ENCODE measurements around the gene MAJIN.

MAJIN gene

DNA sequence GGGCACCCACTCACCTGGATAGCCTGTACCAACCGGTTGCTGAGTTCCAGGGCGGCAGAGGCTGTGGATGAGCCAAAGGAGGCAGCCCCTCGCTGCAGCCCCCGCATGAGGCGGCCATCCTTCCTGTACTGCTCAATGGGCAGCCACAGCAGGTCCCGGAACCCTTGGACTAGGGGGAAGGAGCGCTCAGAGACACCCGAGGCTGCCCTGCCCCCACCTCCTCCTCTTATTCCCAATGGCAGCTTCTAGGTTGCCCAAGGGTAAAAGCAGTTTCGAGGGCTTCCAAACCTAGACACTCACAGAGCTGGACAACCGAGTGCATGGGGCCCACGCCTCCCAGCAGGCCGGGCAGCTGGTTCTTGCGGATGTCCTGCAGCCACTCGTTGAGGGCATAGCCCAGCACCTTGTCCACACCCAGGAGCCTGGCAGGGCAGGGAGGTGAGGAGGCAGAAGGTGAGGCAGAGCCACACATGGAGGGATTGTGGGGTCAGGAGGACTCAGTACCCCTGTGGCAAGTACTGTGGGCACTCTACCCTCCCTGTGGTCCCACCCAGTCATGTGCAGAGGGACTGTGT is 75.4 kb downstream of the MAJIN start:
- FAIRE-seq (no peak), DNase-seq (ENCODE audit: extremely low spot score, insufficient read length, low read depth) (no peak)

- DNase-seq (ENCODE audit: extremely low spot score, insufficient read length, low read depth) (no peak), FAIRE-seq (no peak)
Measured at GRCh38 chr11:64894812-64895452, 77.0 kb downstream of the MAJIN start.

- FAIRE-seq, result peak; percentile 86
- peak; percentile 75 for DNase-seq (ENCODE audit: extremely low spot score, insufficient read length, low read depth)
Measured at GRCh38 chr11:64894070-64894811, 77.7 kb downstream of the MAJIN start.

DNA sequence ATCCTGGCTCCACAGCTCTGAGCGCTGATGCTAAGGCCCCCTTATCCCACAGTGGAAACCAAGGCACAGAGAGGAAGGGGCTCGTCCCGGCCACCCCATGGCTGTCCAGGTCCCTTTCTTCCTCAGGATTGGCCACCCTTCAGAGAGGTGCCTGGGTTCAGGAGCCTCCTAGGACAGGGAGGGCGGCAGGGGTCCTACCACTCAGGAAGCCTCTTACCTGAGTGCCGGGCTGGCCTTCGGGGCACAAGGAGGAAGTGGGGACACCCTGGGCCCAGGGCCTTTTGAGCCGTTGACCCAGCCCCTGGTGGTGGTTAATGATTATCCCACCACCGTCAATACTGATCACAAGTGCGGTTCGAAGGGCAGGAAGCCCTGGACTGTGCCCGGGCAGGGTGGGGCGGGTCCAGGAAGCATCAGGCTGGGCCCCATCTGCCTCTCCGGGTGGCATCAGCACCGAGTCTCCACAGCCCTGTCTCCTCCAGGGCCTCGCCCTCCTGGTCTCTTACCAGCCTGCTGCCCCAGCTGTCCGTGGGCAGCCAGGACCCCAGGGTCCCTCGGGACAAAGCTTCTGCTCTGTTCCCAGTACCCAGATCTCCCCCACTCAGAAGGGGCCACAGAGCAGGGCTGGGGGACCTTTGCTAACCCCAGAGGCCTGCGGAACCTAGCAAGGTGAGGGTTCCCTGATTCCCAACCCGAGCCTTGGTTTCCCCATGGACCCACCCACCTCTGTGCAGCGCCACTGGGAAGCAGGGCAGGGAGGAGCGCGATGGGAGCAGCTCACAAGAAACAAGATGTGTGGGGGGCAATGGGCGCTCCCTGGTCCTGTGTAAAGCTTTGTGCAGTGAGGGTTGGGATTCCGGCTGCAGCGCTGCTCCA is 78.5 kb downstream of the MAJIN start:
- DNase-seq (ENCODE audit: extremely low spot score, insufficient read length, low read depth), result no peak
- peak; percentile 83 for FAIRE-seq

DNA sequence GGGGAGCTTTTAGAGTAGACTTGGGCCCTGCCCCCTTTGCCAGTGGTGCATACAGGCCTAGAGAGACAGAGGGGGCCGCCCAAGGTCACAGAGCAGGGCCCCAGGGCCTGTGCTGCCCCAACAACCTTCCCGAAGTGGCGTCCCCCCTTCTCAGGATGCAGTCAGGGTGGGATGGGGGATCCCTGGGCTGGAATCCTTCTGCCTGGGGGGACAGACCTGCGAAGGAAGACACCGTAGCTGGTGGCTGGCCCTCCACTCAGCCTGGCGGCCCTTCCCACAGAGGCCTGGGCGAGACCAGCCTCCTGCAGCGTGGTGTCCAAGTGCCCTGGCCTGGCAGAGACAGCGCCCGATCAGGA is 79.1 kb downstream of the MAJIN start:
- no peak for FAIRE-seq

DNA sequence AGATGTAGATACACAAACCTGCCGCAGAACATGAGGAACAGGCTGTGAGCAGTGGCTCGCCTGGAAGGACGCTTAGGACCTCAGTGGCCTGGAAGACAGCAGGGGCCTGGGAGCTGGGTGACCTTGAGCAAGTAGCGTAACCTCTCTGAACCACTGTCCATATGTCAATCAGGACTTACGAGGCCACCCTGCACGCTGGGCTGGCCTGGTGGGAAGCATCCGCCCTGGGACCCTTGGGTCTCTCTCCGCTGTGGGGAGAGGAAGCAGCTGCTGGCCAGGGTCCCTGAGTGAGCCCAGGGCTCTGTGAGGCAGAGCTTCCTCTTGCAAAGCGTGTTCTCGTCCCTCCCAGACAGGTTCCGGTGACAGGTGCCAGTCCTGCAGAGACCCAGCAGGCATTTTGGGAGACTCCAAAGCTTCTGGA is 79.5 kb downstream of the MAJIN start:
- DNase-seq (ENCODE audit: extremely low spot score, insufficient read length, low read depth) (no peak), FAIRE-seq (no peak)

More for the DNA sequence above, 79.1 kb downstream of the MAJIN start:
- DNase-seq (ENCODE audit: extremely low spot score, insufficient read length, low read depth), result no peak

DNA sequence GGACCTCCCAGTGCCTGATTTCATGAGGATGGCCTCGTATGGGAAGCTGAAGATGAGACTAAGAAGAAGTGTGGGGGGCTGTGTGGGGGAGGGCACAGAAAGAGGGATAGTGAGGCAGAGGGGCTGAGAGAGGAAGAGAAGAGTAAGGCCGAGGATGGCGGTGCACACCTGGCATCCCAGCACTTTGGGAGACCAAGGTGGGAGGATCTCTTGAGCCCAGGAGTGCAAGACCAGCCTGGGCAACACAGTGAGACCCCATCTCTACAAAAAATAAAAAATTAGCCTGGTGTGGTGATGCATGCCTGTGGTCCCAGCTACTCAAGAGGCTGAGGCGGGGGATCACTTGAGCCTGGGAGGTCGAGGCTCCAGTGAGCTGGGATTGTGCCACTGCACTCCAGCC is 80.0 kb downstream of the MAJIN start:
- DNase-seq (ENCODE audit: extremely low spot score, insufficient read length, low read depth) (no peak), FAIRE-seq (no peak)

DNA sequence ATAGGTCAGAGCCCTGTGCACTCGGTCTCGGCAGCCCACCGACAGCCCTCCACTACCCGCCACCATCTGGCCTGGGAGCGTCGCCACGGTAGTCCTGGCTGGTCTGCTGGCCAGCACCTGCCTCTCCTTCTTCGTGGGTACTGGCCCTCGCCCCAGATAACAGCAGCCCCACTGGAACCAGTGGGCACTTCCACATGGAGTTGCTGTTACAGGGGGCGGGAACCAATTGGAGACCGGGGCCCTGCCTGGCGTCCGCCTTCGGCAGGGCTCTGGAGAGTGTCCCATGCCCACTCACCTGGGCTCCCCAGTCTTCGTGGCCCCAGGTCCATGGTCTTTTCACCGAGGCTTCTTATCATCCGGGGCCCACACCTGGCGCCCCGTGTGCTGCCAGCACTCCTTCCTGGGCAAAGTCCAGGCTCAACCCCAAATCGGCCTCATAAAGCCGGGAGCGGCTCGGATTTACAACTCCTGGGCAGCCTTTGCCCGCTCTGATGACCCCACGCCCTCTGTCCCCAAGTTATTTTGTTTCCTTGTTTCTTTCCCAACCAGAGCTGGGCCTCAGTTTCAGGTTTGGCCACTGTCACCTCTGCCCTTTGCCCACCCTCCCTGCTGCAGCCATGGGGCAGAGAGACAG is 80.6 kb downstream of the MAJIN start:
- FAIRE-seq (no peak), DNase-seq (ENCODE audit: extremely low spot score, insufficient read length, low read depth) (no peak)

DNA sequence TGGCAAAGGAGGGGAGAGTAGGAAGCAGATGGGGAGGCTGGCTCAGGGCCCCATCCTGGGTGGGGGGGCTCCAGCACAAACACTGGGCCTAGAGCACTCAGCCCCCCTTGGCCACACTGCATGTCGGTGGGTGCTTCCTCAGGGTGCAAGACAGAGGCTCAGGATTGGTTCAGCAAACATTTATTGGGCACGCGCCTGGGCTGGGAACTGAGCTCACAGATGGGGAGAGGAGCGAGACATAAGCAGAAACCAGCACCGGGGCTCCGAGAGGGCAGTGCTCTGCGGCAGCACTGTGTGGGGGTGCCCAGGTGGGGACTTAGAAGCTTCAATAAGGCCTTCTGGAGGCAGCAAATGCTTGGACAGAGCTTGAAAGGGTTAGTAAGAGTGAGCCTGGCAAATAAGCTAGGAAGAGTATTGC is 81.4 kb downstream of the MAJIN start:
- DNase-seq (ENCODE audit: extremely low spot score, insufficient read length, low read depth), result no peak
- no peak for FAIRE-seq

GRCh38 chr11:64888729-64889511 is 83.0 kb downstream of the MAJIN start:
- DNase-seq (ENCODE audit: extremely low spot score, insufficient read length, low read depth), result no peak
- no peak for FAIRE-seq

DNA sequence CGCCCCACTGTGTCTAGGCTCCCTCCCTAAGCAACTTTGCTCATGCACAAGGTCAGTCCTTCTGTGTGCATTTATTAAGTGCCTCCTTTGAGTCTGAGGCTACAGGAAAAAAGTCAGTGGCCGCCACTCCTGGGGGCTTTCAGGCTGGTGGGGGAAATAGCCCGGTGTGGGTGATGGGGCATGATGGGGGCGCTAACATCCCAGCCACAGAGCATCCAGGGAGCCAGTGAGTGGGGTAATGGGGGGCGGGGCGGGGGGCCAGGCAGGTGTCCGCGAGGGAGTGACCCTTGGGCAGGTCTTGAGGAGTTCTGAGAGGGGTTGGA is 83.5 kb downstream of the MAJIN start:
- DNase-seq (ENCODE audit: extremely low spot score, insufficient read length, low read depth) (no peak), FAIRE-seq (no peak)

All from GM18507 (cell line).